Fibroblast of pulmonary artery (primary cell): ENCODE results near the gene CACNA1F.

Experiments
- DNase-seq: peaks from one replicate; pipeline ENCODE4 v3.0.0-alpha.2; 2010; ENCODE audit warnings: low read depth
- H3K4me3 ChIP-seq: replicated peaks from 2 replicates; pipeline ENCODE4 v1.5.1; 2011; ENCODE audit warnings: low read depth, mild to moderate bottlenecking, control low read depth, low read length, moderate library complexity
- CTCF ChIP-seq: IDR thresholded peaks from 2 replicates; pipeline ENCODE4 v1.5.1; 2011; ENCODE audit warnings: mild to moderate bottlenecking, control low read depth, low read length, inconsistent platforms; ENCODE audit errors: missing control alignments

Gene CACNA1F

GRCh38 chrX:49172280-49172780, 60.8 kb downstream of the CACNA1F start:
- TF ChIP-seq CTCF, result no peak
- peak overlapping the region; percentile 71 for H3K4me3 ChIP-seq
- peak; percentile 35 for DNase-seq

- peak; percentile 25 for DNase-seq
- peak within 1 kb of the TSS; percentile 71 for H3K4me3 ChIP-seq
- TF ChIP-seq CTCF, result no peak
Observed at GRCh38 chrX:49171752-49172279, 61.3 kb downstream of the CACNA1F start, which contains the start of gene PLP2. Gene PLP2, plus strand, starts transcription at chrX:49171898. Its CDS starts 103 bp downstream, at chrX:49172001.

GRCh38 chrX:49167740-49168108, 65.4 kb downstream of the CACNA1F start:
- H3K4me3 ChIP-seq, result peak overlapping the region; percentile 51
- TF ChIP-seq CTCF, result no peak
- DNase-seq, result no peak

GRCh38 chrX:49166914-49167739, 66.0 kb downstream of the CACNA1F start:
- peak; percentile 79 for DNase-seq
- no peak for TF ChIP-seq CTCF
- H3K4me3 ChIP-seq, result peak overlapping the region; percentile 51

GRCh38 chrX:49165901-49166881, 66.9 kb downstream of the CACNA1F start:
- TF ChIP-seq CTCF, result no peak
- H3K4me3 ChIP-seq, result peak overlapping the region; percentile 51

GRCh38 chrX:49164589-49165360, 68.4 kb downstream of the CACNA1F start:
- no peak for DNase-seq
- H3K4me3 ChIP-seq, result no peak overlapping the region
- no peak for TF ChIP-seq CTCF

More at GRCh38 chrX:49165901-49166881, 66.9 kb downstream of the CACNA1F start:
- peak; percentile 76 for DNase-seq
